Motor neuron (in vitro differentiated cells): ENCODE results near the gene WDR7. TPM values are rescaled to one million over a fixed set of nuclear protein-coding genes. Genes with fewer than 3 reads are reported as not detected.

ENCODE experiments used
- ATAC-seq, 8 experiments: fragments of 200-7000 bp; cut with Tn5 transposase; replicated peaks in 6 of 8; 2 replicates each; pipeline ENCODE4 v1.8.0; 2021; ENCODE audit warnings: mild to moderate bottlenecking in 8 of 8, moderate library complexity in 8 of 8
- H3K27ac ChIP-seq, 2 donors: fragments of 250-450 bp; sonication (Bioruptor Pico); 2 replicates each; pipeline ENCODE4 v1.9.0; 2021; ENCODE audit warnings: antibody characterized with exemption in 2 of 2, mild to moderate bottlenecking in 2 of 2, moderate library complexity in 1 of 2
- H3K4me1 ChIP-seq, 2 donors: fragments of 250-450 bp; sonication (Bioruptor Pico); replicated peaks in 1 of 2; 2 replicates each; pipeline ENCODE4 v1.6.1; 2021; ENCODE audit warnings: antibody characterized with exemption in 2 of 2, mild to moderate bottlenecking in 2 of 2, moderate library complexity in 1 of 2
- H3K4me3 ChIP-seq, 5 donors: fragments of 250-450 bp; sonication (Bioruptor Pico); 2 replicates each; pipeline ENCODE4 v1.9.0; 2021; ENCODE audit warnings: antibody characterized with exemption in 5 of 5, mild to moderate bottlenecking in 5 of 5, moderate library complexity in 4 of 5
- WGBS, 10 experiments: fragments of 450-650 bp; shearing (Covaris generic); methylation state at CpG; one replicate each; pipeline ENCODE4 v1.0.0; 2022; 5-methylcytosine and 5-hydroxymethylcytosine counted together
- in situ Hi-C, 9 experiments: fragments of 400-800 bp; cut with MboI; loops; one replicate each; pipeline ENCODE4 v1.15.0; 2021; ENCODE audit warnings: low sequenced_read_pairs in 9 of 9, low pct_unique_long_range_greater_than_20kb in 2 of 9; ENCODE audit not compliant: unreplicated experiment in 9 of 9
- total RNA-seq, 8 experiments: library from RNA; unstranded; fragments of 300-600 nt; gene quantifications; 2 replicates each; pipeline versions ENCODE4 v1.2.3 to v1.2.4, GENCODE V29; 2022

The WDR7 gene
- total RNA-seq, 8 experiments from 2014 or later: 12.2 to 24.5 (median 19.2) TPM

DNA sequence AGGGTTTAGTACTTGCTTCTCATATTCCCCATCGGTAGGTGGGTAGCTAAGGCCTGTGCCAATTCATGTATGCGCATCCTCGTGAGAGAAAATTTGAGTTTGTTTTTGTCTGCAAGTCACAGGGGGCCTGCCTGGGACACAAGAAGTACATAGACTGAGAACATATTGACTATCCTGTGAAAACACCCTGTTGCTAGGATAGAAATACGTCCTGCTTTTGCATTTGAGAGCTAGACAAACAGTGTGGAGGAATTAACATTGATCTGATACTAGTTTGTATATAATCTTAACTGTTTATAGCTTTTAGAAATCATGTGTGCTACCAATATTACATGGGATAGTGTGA is 10.9 kb downstream of the WDR7 start:
- Histone ChIP-seq H3K27ac (no peak overlapping the region), H3K4me3 (no peak overlapping the region), H3K4me1 (no peaks in the 10 kb centered on the region)
- peak in 2 of 8 experiments; percentile 68 to 75 for ATAC-seq
- 0 to 100% (median 63%) methylated on average over 1 to 4 of the region's 4 CpGs; no CpG with 5 or more reads in 1 of the 10 experiments for WGBS, 10 experiments
- in situ Hi-C loops: no loop called here

DNA sequence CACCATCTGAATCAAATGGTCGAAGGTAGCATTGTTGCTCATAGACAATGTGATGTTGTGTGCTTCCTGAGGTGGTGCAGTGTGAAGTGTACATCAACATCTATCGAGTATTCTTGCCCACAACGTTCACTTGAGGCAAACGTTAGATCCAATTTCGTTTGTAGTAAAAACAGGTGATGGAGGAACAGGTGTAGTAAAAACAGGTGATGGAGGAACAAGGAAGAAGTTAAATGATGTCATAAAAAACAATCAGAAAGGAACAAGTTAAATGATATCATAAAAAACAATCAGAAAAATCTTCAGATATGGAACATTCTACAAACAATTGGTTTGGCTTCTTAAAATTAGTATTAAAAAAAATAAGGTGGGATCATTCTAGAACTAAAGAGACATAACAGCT is 11.3 kb downstream of the WDR7 start:
- H3K4me1 ChIP-seq: no peaks in the 10 kb centered on the region
- H3K27ac ChIP-seq: no peak overlapping the region
- 74 to 92% (median 84%) methylated on average over 1 to 5 of the region's 5 CpGs; no CpG with 5 or more reads in 1 of the 10 experiments for WGBS, 10 experiments

GRCh38 chr18:56662902-56663301 is 11.7 kb downstream of the WDR7 start:
- no peak overlapping the region for H3K27ac ChIP-seq
- 71 to 100% (median 96%) methylated on average over 1 to 2 of the region's 2 CpGs; no CpG with 5 or more reads in 4 of the 10 experiments for WGBS, 10 experiments
- no peaks in the 10 kb centered on the region for H3K4me1 ChIP-seq
- in situ Hi-C loops: no loop called here
- no peak for ATAC-seq
- no peak overlapping the region for H3K4me3 ChIP-seq

More for the DNA sequence above, 11.3 kb downstream of the WDR7 start:
- H3K4me3 ChIP-seq: no peak overlapping the region
- peak in 1 of 8 experiments; percentile 12 for ATAC-seq
- in situ Hi-C loops: no loop called here

- Histone ChIP-seq H3K4me3 (no peak overlapping the region), H3K27ac (no peak overlapping the region), H3K4me1 (no peaks in the 10 kb centered on the region)
- 78 to 100% (median 88%) methylated on average over 1 to 8 of the region's 8 CpGs for WGBS, 10 experiments
- ATAC-seq: no peak
- in situ Hi-C loops: no loop called here
Measured at GRCh38 chr18:56672391-56672790, 21.2 kb downstream of the WDR7 start.

DNA sequence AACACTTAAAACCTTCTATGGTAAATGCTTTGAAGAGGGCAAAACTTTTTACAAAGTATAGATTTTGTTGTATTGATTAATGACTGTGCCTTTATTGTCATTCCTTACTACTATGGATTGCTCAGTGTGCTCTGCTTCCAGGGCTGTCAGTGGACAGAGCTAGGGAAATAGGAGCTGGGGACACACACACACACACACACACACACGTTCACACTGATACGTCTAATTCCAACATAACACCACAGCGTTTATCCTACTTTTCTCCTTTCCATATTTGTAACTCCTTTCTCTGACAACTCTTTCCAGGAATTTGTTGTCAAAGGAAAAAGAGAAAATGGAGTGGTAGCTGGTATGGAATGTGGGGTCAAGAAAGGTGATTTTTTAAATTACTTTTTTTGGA is 21.8 kb downstream of the WDR7 start:
- in situ Hi-C loops: no loop called here
- 54 to 100% (median 89%) methylated on average over 1 to 3 of the region's 3 CpGs; no CpG with 5 or more reads in 4 of the 10 experiments for WGBS, 10 experiments
- no peak for ATAC-seq
- H3K27ac ChIP-seq: no peak overlapping the region
- H3K4me1 ChIP-seq: no peaks in the 10 kb centered on the region
- H3K4me3 ChIP-seq: no peak overlapping the region

GRCh38 chr18:56676639-56677038 is 25.5 kb downstream of the WDR7 start:
- Histone ChIP-seq H3K4me1 (no peaks in the 10 kb centered on the region), H3K27ac (no peak overlapping the region), H3K4me3 (no peak overlapping the region)
- WGBS, 10 experiments: 74 to 100% (median 90%) methylated on average over 2 of the region's 2 CpGs; no CpG with 5 or more reads in 1 of the 10 experiments
- in situ Hi-C loops: no loop called here
- no peak for ATAC-seq

DNA sequence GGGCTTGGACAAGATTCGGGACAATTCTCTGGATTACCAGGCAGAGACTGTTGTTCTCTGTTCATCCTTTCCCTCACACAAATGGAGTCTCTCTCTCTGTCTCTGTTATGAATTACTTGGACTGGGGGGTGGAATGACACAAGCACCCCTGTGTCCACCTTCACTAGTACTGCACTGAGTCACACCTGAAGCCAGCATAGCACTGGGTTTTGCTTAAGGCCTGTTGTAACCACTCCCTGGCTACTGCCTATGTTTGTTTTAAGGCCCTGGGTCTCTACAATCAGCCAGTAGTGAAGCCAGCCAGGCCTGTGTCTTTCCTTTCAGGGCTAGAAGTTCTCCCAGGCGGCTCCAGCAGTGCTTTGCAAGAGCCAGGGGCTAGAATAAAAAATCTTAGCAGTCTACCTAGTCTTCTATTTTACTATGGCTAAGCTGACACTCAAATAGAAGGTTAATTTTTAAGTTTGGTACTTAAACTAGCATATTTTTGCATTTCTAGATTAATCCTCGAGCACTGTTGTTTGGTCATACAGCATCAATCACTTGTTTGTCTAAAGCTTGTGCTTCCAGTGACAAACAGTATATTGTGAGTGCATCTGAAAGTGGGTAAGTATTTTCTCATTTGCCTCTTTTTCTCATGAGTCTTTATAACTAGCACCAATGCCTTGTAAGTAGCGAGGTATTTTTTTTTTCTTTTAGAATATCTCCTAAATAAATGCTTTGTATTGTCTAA is 27.8 kb downstream of the WDR7 start:
- Histone ChIP-seq H3K4me1 (no peaks in the 10 kb centered on the region), H3K4me3 (no peak overlapping the region), H3K27ac (no peak overlapping the region)
- 56 to 100% (median 85%) methylated on average over 2 to 3 of the region's 4 CpGs for WGBS, 10 experiments
- in situ Hi-C loops: no loop called here
- peak in 1 of 8 experiments; percentile 26 for ATAC-seq

- Histone ChIP-seq H3K27ac (no peak overlapping the region), H3K4me1 (no peaks in the 10 kb centered on the region), H3K4me3 (no peak overlapping the region)
- 100% methylated on average over 1 to 3 of the region's 3 CpGs; no CpG with 5 or more reads in 4 of the 10 experiments for whole genome bisulfite sequencing, 10 experiments
- in situ Hi-C loops: no loop called here
- no peak for ATAC-seq
Measured at GRCh38 chr18:56684277-56684676, 33.1 kb downstream of the WDR7 start.

- in situ Hi-C loops: no loop called here
- ATAC-seq: no peak
- Histone ChIP-seq H3K27ac (no peak overlapping the region), H3K4me1 (no peaks in the 10 kb centered on the region), H3K4me3 (no peak overlapping the region)
- WGBS, 10 experiments: 50 to 100% (median 92%) methylated on average over 2 of the region's 2 CpGs; no CpG with 5 or more reads in 1 of the 10 experiments
Measured at GRCh38 chr18:56691530-56691929, 40.4 kb downstream of the WDR7 start.

- H3K4me1 ChIP-seq: no peaks in the 10 kb centered on the region
- WGBS, 10 experiments: 0 to 100% (median 79%) methylated on average over 1 to 2 of the region's 2 CpGs; no CpG with 5 or more reads in 1 of the 10 experiments
- in situ Hi-C loops: no loop called here
- peak in 2 of 8 experiments; percentile 88 to 99 for ATAC-seq
- H3K27ac ChIP-seq: no peak overlapping the region
- no peak overlapping the region for H3K4me3 ChIP-seq
Measured at GRCh38 chr18:56696966-56697365, 45.8 kb downstream of the WDR7 start.

- Histone ChIP-seq H3K4me1 (no peaks in the 10 kb centered on the region), H3K27ac (no peak overlapping the region), H3K4me3 (no peak overlapping the region)
- ATAC-seq: peak in 3 of 8 experiments; percentile 21 to 46 (median 42)
- 33 to 82% (median 57%) methylated on average over 2 to 5 of the region's 5 CpGs for WGBS, 10 experiments
- in situ Hi-C loops: no loop called here
Measured at GRCh38 chr18:56702946-56703345, 51.8 kb downstream of the WDR7 start.

DNA sequence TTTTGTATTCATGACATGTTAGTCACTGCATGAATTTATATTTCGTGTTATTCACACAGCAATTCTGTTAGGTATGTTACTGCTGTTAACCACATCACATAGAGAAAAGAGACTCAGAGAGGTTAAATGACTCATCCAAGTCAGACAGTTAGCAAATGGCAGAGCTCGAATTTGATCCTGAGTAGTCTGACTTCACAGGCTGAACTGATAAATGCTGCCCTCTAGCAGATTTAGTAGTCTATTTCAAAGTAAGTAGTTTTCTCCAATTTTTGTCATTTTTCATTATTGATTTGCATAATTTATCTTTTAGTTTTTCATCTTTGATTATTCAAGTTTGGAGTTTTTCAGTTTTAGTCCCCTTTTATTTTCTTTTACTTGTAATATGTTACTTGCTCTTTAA is 58.3 kb downstream of the WDR7 start:
- in situ Hi-C loops: no loop called here
- peak in 4 of 8 experiments; percentile 43 to 100 (median 82) for ATAC-seq
- H3K4me3 ChIP-seq: no peak overlapping the region
- peaks cover 0 to 8% of the 10 kb centered on the region in 2 donors for H3K4me1 ChIP-seq
- 0 to 91% (median 25%) methylated on average over 1 to 2 of the region's 2 CpGs; no CpG with 5 or more reads in 1 of the 10 experiments for WGBS, 10 experiments
- no peak overlapping the region for H3K27ac ChIP-seq

- H3K4me1 ChIP-seq: peaks cover 0 to 8% of the 10 kb centered on the region in 2 donors
- ATAC-seq: peak in 5 of 8 experiments; percentile 43 to 90 (median 80)
- H3K27ac ChIP-seq: no peak overlapping the region
- H3K4me3 ChIP-seq: no peak overlapping the region
- 33 to 100% (median 83%) methylated on average over 1 to 2 of the region's 2 CpGs; no CpG with 5 or more reads in 1 of the 10 experiments for WGBS, 10 experiments
- in situ Hi-C loops: no loop called here
Measured at GRCh38 chr18:56711708-56712445, 60.7 kb downstream of the WDR7 start.
